HepG2 (cell line): Measurements from ENCODE around the gene ZFR. TPM values are rescaled to one million over a fixed set of nuclear protein-coding genes. Genes with fewer than 3 reads are reported as not detected.
A peak's percentile ranks its signal among the peaks of the same experiment; 100 is the strongest.

Source experiments
- ATAC-seq: fragments of 200-7000 bp; cut with Tn5 transposase; 3 replicates; pipeline ENCODE4 v1.9.1; 2020; ENCODE audit warnings: mild to moderate bottlenecking, moderate library complexity
- BruUV-seq: library from RNA; stranded (reverse); fragments of 400-500 nt; replicated peaks from 2 replicates; lab custom pipeline; 2021; lab: Mats Ljungman, UMichigan
- CTCF ChIA-PET: fragments of 300-600 bp; formaldehyde crosslinking; extraction: SDS; loops from one replicate; lab custom pipeline; 2021; ENCODE audit warnings: low total read pairs, inconsistent platforms, low intra/inter-chr PET ratio; lab: Yijun Ruan, JAX
- POLR2A ChIA-PET: fragments of 350-600 bp; sonication (Branson Sonifier 250); formaldehyde crosslinking; loops from one replicate; lab custom pipeline; 2020; ENCODE audit warnings: antibody characterized with exemption, inconsistent platforms; lab: Yijun Ruan, JAX
- DNase-seq: peaks from one replicate; pipeline ENCODE4 v3.0.0-alpha.2; 2015; ENCODE audit warnings: low spot score
- FAIRE-seq: peaks from 3 replicates; lab custom pipeline; 2011; peaks lifted over from hg19 to GRCh38; lab: Jason Lieb, UNC
- H2AFZ ChIP-seq: one replicate; pipeline ENCODE4 v1.6.1; 2011; ENCODE audit warnings: low read length, inconsistent platforms
- H3K27ac ChIP-seq: fragments of 300-600 bp; 3 replicates; pipeline ENCODE4 v1.8.0; 2011; ENCODE audit warnings: mixed run types, mild to moderate bottlenecking, mixed read lengths, low read length, inconsistent platforms; ENCODE audit not compliant: insufficient read depth; ENCODE audit errors: extremely low read length
- H3K27me3 ChIP-seq, 2 experiments: fragments of 200-600 bp in 1 of 2; 2 replicates in 1 of 2; 3 replicates in 1 of 2; pipeline versions ENCODE4 v1.6.0 to v1.8.0; 2011; ENCODE audit warnings: low read length in 2 of 2, mild to moderate bottlenecking in 2 of 2, moderate library complexity in 2 of 2, inconsistent platforms in 1 of 2; ENCODE audit not compliant: insufficient read depth in 2 of 2, control insufficient read depth in 1 of 2
- H3K36me3 ChIP-seq, 2 experiments: fragments of 200-600 bp in 1 of 2; replicated peaks in 1 of 2; 2 replicates in 1 of 2; 3 replicates in 1 of 2; pipeline versions ENCODE4 v1.5.1 to v1.8.0; 2011; ENCODE audit warnings: low read length in 2 of 2, inconsistent platforms in 1 of 2; ENCODE audit not compliant: insufficient read depth in 2 of 2, control insufficient read depth in 1 of 2
- H3K4me1 ChIP-seq: 2 replicates; pipeline ENCODE4 v1.5.1; 2012; ENCODE audit warnings: low read length, inconsistent platforms; ENCODE audit not compliant: insufficient read depth
- H3K4me2 ChIP-seq: 2 replicates; pipeline ENCODE4 v1.6.0; 2011; ENCODE audit warnings: low read depth, low read length, inconsistent platforms
- H3K4me3 ChIP-seq, 3 experiments: fragments of 200-600 bp in 1 of 3; sonication (generic), shearing (Covaris generic) in 1 of 3; replicated peaks in 1 of 3; 2 replicates each; pipeline ENCODE4 v1.5.1; 2011 to 2016; ENCODE audit warnings: low read length in 3 of 3, inconsistent platforms in 2 of 3, low read depth in 2 of 3, mild to moderate bottlenecking in 2 of 3, control low read depth in 1 of 3, mixed read lengths in 1 of 3; ENCODE audit not compliant: insufficient read depth in 1 of 3
- H3K79me2 ChIP-seq: one replicate; pipeline ENCODE4 v1.6.1; 2011; ENCODE audit warnings: low read length, inconsistent platforms; ENCODE audit not compliant: insufficient read depth
- H3K9ac ChIP-seq: 2 replicates; pipeline ENCODE4 v1.6.0; 2011; ENCODE audit warnings: mild to moderate bottlenecking, low read depth, low read length, inconsistent platforms; ENCODE audit not compliant: insufficient read depth
- H3K9me3 ChIP-seq: 2 replicates; pipeline ENCODE4 v1.5.1; 2012; ENCODE audit warnings: mild to moderate bottlenecking, low read length
- H4K20me1 ChIP-seq: 2 replicates; pipeline ENCODE4 v1.6.0; 2011; ENCODE audit warnings: inconsistent platforms, mild to moderate bottlenecking, low read length, moderate library complexity; ENCODE audit not compliant: insufficient read depth
- BCL6 ChIP-seq: IDR thresholded peaks from 2 replicates; pipeline ENCODE4 v1.6.1; 2016; ENCODE audit warnings: missing genetic modification reagents, missing compliant biosample characterization
- HNF4A ChIP-seq: sonication (generic); formaldehyde crosslinking; IDR thresholded peaks from 2 replicates; pipeline ENCODE4 v1.4.0; 2020; ENCODE audit warnings: missing genetic modification reagents
- HNF4G ChIP-seq, 2 experiments: sonication (generic) in 1 of 2; formaldehyde crosslinking in 1 of 2; IDR thresholded peaks; 2 replicates each; pipeline versions ENCODE4 v1.4.0 to v1.6.1; 2011 to 2020; ENCODE audit warnings: borderline replicate concordance in 2 of 2, low read depth in 2 of 2, mild to moderate bottlenecking in 2 of 2, low read length in 1 of 2, missing genetic modification reagents in 1 of 2, moderate library complexity in 1 of 2
- POGK ChIP-seq: sonication (generic); formaldehyde crosslinking; conservative IDR thresholded peaks from 2 replicates; pipeline ENCODE4 v1.8.0; 2022; ENCODE audit warnings: mild to moderate bottlenecking, moderate library complexity, missing genetic modification reagents
- SALL2 ChIP-seq: sonication (generic); formaldehyde crosslinking; IDR thresholded peaks from 2 replicates; pipeline ENCODE4 v1.8.1; 2023; ENCODE audit warnings: mild to moderate bottlenecking, missing genetic modification reagents, inconsistent platforms
- SMARCE1 ChIP-seq: fragments of 450-650 bp; IDR thresholded peaks from 2 replicates; pipeline ENCODE4 v1.6.1; 2017; ENCODE audit warnings: borderline replicate concordance
- SRF ChIP-seq: IDR thresholded peaks from 2 replicates; pipeline ENCODE4 v1.6.1; 2011; ENCODE audit warnings: mild to moderate bottlenecking, low read depth, low read length, moderate library complexity
- TFAP4 ChIP-seq: sonication (generic); IDR thresholded peaks from 2 replicates; pipeline ENCODE4 v1.6.1; 2016; ENCODE audit warnings: low read depth, borderline replicate concordance
- TFE3 ChIP-seq: IDR thresholded peaks from 2 replicates; pipeline ENCODE4 v1.6.1; 2016
- TGIF2 ChIP-seq: IDR thresholded peaks from 2 replicates; pipeline ENCODE4 v1.6.1; 2016; ENCODE audit warnings: control low read depth, missing compliant biosample characterization
- ZBTB7B ChIP-seq: sonication (generic); formaldehyde crosslinking; IDR thresholded peaks from 2 replicates; pipeline ENCODE4 v1.4.0; 2020; ENCODE audit warnings: missing genetic modification reagents
- ZHX1 ChIP-seq: sonication (generic); formaldehyde crosslinking; IDR thresholded peaks from 2 replicates; pipeline ENCODE4 v1.8.1; 2022; ENCODE audit warnings: low read depth, mild to moderate bottlenecking, missing genetic modification reagents
- ZNF12 ChIP-seq: sonication (generic); formaldehyde crosslinking; IDR thresholded peaks from 2 replicates; pipeline ENCODE4 v1.5.0; 2020; ENCODE audit warnings: missing genetic modification reagents
- ZNF543 ChIP-seq: sonication (generic); formaldehyde crosslinking; IDR thresholded peaks from 2 replicates; pipeline ENCODE4 v1.4.0; 2020; ENCODE audit warnings: mild to moderate bottlenecking, missing genetic modification reagents
- WGBS: methylation state at CpG from one replicate; pipeline ENCODE4 v1.1.6; 2017; ENCODE audit warnings: low lambda C conversion rate; 5-methylcytosine and 5-hydroxymethylcytosine counted together
- in situ Hi-C: cut with HindIII; loops from 2 replicates; pipeline ENCODE4 v1.10.0; 2017; ENCODE audit warnings: low pct_unique_long_range_greater_than_20kb; ENCODE audit not compliant: extremely low pct_ligation_motif_present
- intact Hi-C: fragments of 100-400 bp; cut with micrococcal nuclease; formaldehyde crosslinking; loops from one replicate; pipeline ENCODE4 v1.10.0; 2022; ENCODE audit not compliant: unreplicated experiment
- polyA plus RNA-seq, 8 experiments: library from polyadenylated mRNA; depleted of rRNA in 3 of 8; stranded (reverse) in 7 of 8; unstranded in 1 of 8; fragments of >200 nt; fragmentation: Illumina TruSeq in 4 of 8; extraction: Trizol in 4 of 8; gene quantifications; 2 replicates each; pipeline versions ENCODE4 v1.2.1 to v1.2.3, GENCODE V29; 2011 to 2016; ENCODE audit warnings: low read depth in 4 of 8, missing spikeins in 1 of 8, mixed read lengths in 1 of 8; ENCODE audit not compliant: insufficient read depth in 1 of 8
- total RNA-seq, 5 experiments: library from RNA; depleted of rRNA; stranded (reverse); fragments of >200 nt; fragmentation: Illumina TruSeq; extraction: Trizol; gene quantifications; 2 replicates each; pipeline ENCODE4 v1.2.3, GENCODE V29; 2016; ENCODE audit warnings: low read depth in 1 of 5

The ZFR gene
- total and polyA plus RNA-seq, 2 of the 13 experiments (the other 11 are each of a cell fraction or from before 2014, with no cell fraction given) = 89.0 to 92.8 TPM

- TF ChIP-seq SMARCE1 (no peak), TGIF2 (CRISPR knock-in tag) (0 out of 2 replicates have a peak, but pooled peaks have one; percentile 45), POGK (CRISPR knock-in tag) (no peak), ZHX1 (CRISPR knock-in tag) (no peak), SALL2 (CRISPR knock-in tag) (no peak), ZNF12 (CRISPR knock-in tag) (0 out of 2 replicates have a peak, but pooled peaks have one; percentile 2)
These were observed 112.6 kb downstream of the ZFR start (continued) for GRCh38 chr5:32331935-32332274.

DNA sequence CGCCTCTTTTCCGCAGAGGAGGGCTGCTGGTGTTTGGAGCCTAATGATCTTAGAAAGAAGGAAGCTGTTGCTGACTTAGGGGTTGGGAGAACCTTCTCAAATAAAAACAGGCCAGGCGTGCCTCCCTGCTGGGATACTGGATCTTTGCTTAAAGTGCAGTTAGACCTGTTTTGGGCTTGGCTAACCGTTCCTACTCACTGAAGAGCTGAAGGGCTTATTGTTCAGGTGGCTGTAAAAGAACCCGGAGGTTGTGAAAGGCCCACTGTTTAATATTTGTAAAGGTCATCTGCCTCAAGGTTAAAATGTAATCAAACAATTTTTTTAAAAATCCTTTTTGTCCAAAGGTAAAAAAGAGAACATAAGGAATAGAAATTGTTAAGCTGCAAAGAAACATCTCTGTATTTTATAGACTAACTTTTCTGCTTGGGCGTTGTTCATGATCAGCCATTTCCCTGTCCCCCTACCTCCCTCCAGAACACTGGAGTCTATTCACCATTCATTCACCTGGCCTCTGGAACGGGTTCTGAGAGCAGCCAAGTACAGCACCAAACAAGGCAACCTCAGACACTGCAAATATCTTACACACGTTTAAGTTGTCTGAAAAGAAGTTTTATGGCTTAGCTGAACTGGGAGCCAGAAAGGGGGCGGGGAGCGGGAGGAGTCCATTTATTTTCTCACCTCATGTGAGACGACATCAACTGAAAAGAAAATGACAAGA is 113.2 kb downstream of the ZFR start:
- DNase-seq = peak; percentile 91
- H3K4me2 ChIP-seq = peak overlapping the region; percentile 73
- in situ Hi-C loops (no loop called here), intact Hi-C loops (loop anchor here (1.0 to 10.0 kb wide), 4 partner anchors 17 to 167 kb away; no protein-coding TSS in a partner anchor)
- H3K36me3 ChIP-seq = no peaks in the 10 kb centered on the region
- WGBS = 0% methylated on average over 11 of the region's 11 CpGs
- ChIA-PET CTCF (no interaction called here), POLR2A (interaction anchor here (0.6 to 5.0 kb wide), 13 partner anchors 11 to 170 kb away, joined by 3 to 78 read pairs (median 4); partner anchors contain the start of genes GOLPH3, MTMR12 and ZFR)
- no TSS peak for BruUV-seq
- peaks cover 59% of the 10 kb centered on the region for H3K4me1 ChIP-seq
- no peaks in the 10 kb centered on the region for H3K9me3 ChIP-seq
- peak overlapping the region; percentile 32 to 57 (median 54); a peak in 5 of 6 replicates for H3K4me3 ChIP-seq
- H3K9ac ChIP-seq = peak overlapping the region; percentile 81
- peak; percentile 99 for FAIRE-seq
- peak overlapping the region; percentile 95 for H3K27ac ChIP-seq
- peak overlapping the region; percentile 49 for H2AFZ ChIP-seq
- ATAC-seq = peak; percentile 90
- no peaks in the 10 kb centered on the region for H4K20me1 ChIP-seq
- no peaks in the 10 kb centered on the region for H3K27me3 ChIP-seq
- no peaks in the 10 kb centered on the region for H3K79me2 ChIP-seq
- TF ChIP-seq BCL6 (CRISPR knock-in tag) = peak; percentile 27; the same call in 1 of the 2 replicates
- TF ChIP-seq ZNF543 (CRISPR knock-in tag) = 0 out of 2 replicates have a peak, but pooled peaks have one; percentile 27
- TF ChIP-seq SRF = peak; percentile 79; the same call in 1 of the 2 replicates
- TF ChIP-seq TFAP4 = peak; percentile 31; the same call in 1 of the 2 replicates
- TF ChIP-seq ZBTB7B (CRISPR knock-in tag) = peak; percentile 29; the same call in 1 of the 2 replicates
- TF ChIP-seq HNF4G (IDR thresholded peaks at IDR 0.05; ENCODE audit: borderline replicate concordance, low read depth, low read length) = peak; percentile 32; the same call in 1 of the 2 replicates
- no peak for TF ChIP-seq HNF4G (CRISPR knock-in tag; IDR thresholded peaks at IDR 0.05; ENCODE audit: borderline replicate concordance, low read depth)
- TF ChIP-seq HNF4A (CRISPR knock-in tag) = peak; percentile 62
- TF ChIP-seq TFE3 (CRISPR knock-in tag) = 0 out of 2 replicates have a peak, but pooled peaks have one; percentile 7
